Measurements from ENCODE around the gene PCDHGA7. TPM values are rescaled to one million over a fixed set of nuclear protein-coding genes. Genes with fewer than 3 reads are reported as not detected.

PCDHGA7 gene
- total RNA-seq, 2 donors from 2014 or later: 0.40 to 1.9 TPM

- Mint-ChIP-seq H3K27me3 (ENCODE audit: insufficient read depth) (peaks cover 37% of the 10 kb centered on the region), H3K36me3 (ENCODE audit: low read depth) (peaks cover 54% of the 10 kb centered on the region), H3K4me3 (peak overlapping the region; percentile 83), H3K9me3 (peaks cover 55% of the 10 kb centered on the region), H3K27ac (no peak overlapping the region), H3K4me1 (no peaks in the 10 kb centered on the region)
- H3K4me3 ChIP-seq (ENCODE audit: low read length): peak overlapping the region; percentile 75
- TF ChIP-seq, protein P1, sequence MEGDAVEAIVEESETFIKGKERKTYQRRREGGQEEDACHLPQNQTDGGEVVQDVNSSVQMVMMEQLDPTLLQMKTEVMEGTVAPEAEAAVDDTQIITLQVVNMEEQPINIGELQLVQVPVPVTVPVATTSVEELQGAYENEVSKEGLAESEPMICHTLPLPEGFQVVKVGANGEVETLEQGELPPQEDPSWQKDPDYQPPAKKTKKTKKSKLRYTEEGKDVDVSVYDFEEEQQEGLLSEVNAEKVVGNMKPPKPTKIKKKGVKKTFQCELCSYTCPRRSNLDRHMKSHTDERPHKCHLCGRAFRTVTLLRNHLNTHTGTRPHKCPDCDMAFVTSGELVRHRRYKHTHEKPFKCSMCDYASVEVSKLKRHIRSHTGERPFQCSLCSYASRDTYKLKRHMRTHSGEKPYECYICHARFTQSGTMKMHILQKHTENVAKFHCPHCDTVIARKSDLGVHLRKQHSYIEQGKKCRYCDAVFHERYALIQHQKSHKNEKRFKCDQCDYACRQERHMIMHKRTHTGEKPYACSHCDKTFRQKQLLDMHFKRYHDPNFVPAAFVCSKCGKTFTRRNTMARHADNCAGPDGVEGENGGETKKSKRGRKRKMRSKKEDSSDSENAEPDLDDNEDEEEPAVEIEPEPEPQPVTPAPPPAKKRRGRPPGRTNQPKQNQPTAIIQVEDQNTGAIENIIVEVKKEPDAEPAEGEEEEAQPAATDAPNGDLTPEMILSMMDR (conservative IDR thresholded peaks at IDR 0.05): no peak
- no peaks in the 10 kb centered on the region for H3K4me1 ChIP-seq (ENCODE audit: control insufficient read depth, insufficient read depth, low read length)
- no peaks in the 10 kb centered on the region for H3K27me3 ChIP-seq (ENCODE audit: control insufficient read depth, insufficient read depth, low read length, poor library complexity, severe bottlenecking)
- no peak overlapping the region for H3K9ac ChIP-seq (ENCODE audit: extremely low read depth, low read length, poor library complexity, severe bottlenecking)
- 91 to 94% methylated on average over 13 of the region's 13 CpGs for WGBS, 2 experiments (ENCODE audit: insufficient coverage in 1 of 2, insufficient read length in 1 of 2)
- H3K36me3 ChIP-seq (ENCODE audit: control insufficient read depth, insufficient read depth, low read length): no peaks in the 10 kb centered on the region
- H3K9me3 ChIP-seq (ENCODE audit: control insufficient read depth, low read length): peaks cover 73% of the 10 kb centered on the region
- DNase-seq: no peak
- no peak overlapping the region for H3K27ac ChIP-seq (ENCODE audit: low read depth, low read length)
These were observed 38.9 kb downstream of the PCDHGA7 start for GRCh38 chr5:141421489-141421855.

- Histone ChIP-seq H3K9ac (ENCODE audit: extremely low read depth, low read length, poor library complexity, severe bottlenecking) (no peak overlapping the region), H3K27me3 (ENCODE audit: control insufficient read depth, insufficient read depth, low read length, poor library complexity, severe bottlenecking) (no peaks in the 10 kb centered on the region), H3K27ac (ENCODE audit: low read depth, low read length) (no peak overlapping the region), H3K4me1 (ENCODE audit: control insufficient read depth, insufficient read depth, low read length) (no peaks in the 10 kb centered on the region), H3K4me3 (ENCODE audit: low read length) (no peak overlapping the region), H3K36me3 (ENCODE audit: control insufficient read depth, insufficient read depth, low read length) (no peaks in the 10 kb centered on the region), H3K9me3 (ENCODE audit: control insufficient read depth, low read length) (peaks cover 85% of the 10 kb centered on the region)
- H3K27ac Mint-ChIP-seq: no peak overlapping the region
- TF ChIP-seq, protein P1 (conservative IDR thresholded peaks at IDR 0.05): no peak
- no peak overlapping the region for H3K4me3 Mint-ChIP-seq
- no peak for DNase-seq
- peaks cover 67% of the 10 kb centered on the region for H3K9me3 Mint-ChIP-seq
- H3K36me3 Mint-ChIP-seq (ENCODE audit: low read depth): peaks cover 66% of the 10 kb centered on the region
- no peaks in the 10 kb centered on the region for H3K4me1 Mint-ChIP-seq
- WGBS, 2 experiments (ENCODE audit: insufficient coverage in 1 of 2, insufficient read length in 1 of 2): 96% methylated on average over 27 to 42 of the region's 42 CpGs
- H3K27me3 Mint-ChIP-seq (ENCODE audit: insufficient read depth): peaks cover 36% of the 10 kb centered on the region
These were observed 40.3 kb downstream of the PCDHGA7 start for GRCh38 chr5:141422742-141423291.

DNA sequence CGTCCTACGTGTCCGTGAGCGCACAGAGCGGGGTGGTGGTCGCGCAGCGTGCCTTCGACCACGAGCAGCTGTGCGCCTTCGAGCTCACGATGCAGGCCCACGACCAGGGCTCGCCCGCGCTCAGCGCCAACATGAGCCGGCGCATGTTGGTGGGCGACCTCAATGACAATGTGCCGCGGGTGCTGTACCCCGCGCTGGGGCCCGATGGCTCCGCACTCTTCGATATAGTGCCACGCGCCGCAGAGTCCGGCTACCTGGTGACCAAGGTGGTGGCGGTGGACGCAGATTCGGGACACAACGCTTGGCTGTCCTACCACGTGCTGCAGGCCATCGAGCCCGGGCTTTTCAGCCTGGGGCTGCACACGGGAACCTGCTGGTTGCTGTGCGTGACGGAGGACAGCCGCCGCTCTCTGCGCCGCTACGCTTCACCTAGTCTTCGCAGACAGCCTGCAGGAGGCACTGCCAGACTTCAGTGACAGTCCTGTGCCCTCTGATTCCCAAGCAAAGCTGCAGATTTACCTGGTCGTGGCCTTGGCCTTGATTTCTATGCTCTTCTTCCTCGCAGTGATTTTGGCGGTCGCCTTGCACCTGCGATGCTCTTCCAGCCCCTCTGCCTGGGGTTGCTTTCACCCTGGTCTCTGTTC is 45.4 kb downstream of the PCDHGA7 start:
- no peak for DNase-seq
- H3K27me3 ChIP-seq (ENCODE audit: control insufficient read depth, insufficient read depth, low read length, poor library complexity, severe bottlenecking): no peaks in the 10 kb centered on the region
- no peak overlapping the region for H3K9ac ChIP-seq (ENCODE audit: extremely low read depth, low read length, poor library complexity, severe bottlenecking)
- H3K36me3 ChIP-seq (ENCODE audit: control insufficient read depth, insufficient read depth, low read length): no peaks in the 10 kb centered on the region
- 95 to 96% methylated on average over 44 to 53 of the region's 53 CpGs for WGBS, 2 experiments (ENCODE audit: insufficient coverage in 1 of 2, insufficient read length in 1 of 2)
- TF ChIP-seq, protein P1 (conservative IDR thresholded peaks at IDR 0.05): no peak
- no peaks in the 10 kb centered on the region for H3K27me3 Mint-ChIP-seq (ENCODE audit: insufficient read depth)
- peaks cover 66% of the 10 kb centered on the region for H3K9me3 Mint-ChIP-seq
- no peak overlapping the region for H3K4me3 ChIP-seq (ENCODE audit: low read length)
- H3K36me3 Mint-ChIP-seq (ENCODE audit: low read depth): peaks cover 70% of the 10 kb centered on the region
- peaks cover 75% of the 10 kb centered on the region for H3K9me3 ChIP-seq (ENCODE audit: control insufficient read depth, low read length)
- H3K27ac Mint-ChIP-seq: no peak overlapping the region
- no peaks in the 10 kb centered on the region for H3K4me1 Mint-ChIP-seq
- no peaks in the 10 kb centered on the region for H3K4me1 ChIP-seq (ENCODE audit: control insufficient read depth, insufficient read depth, low read length)
- H3K27ac ChIP-seq (ENCODE audit: low read depth, low read length): no peak overlapping the region
- no peak overlapping the region for H3K4me3 Mint-ChIP-seq
